Stimulated activated CD8-positive, alpha-beta memory T cell treated with anti-CD3 and anti-CD28 coated beads, Interleukin-4, amount 100 ng/mL, for 1 hour (primary cell): ENCODE results near the gene B9D1.

ENCODE experiments used
- DNase-seq, 2 donors: peaks; one replicate each; pipeline ENCODE4 v3.0.0-alpha.2; 2020; ENCODE audit warnings: low read depth in 2 of 2, low spot score in 1 of 2

Gene B9D1

DNA sequence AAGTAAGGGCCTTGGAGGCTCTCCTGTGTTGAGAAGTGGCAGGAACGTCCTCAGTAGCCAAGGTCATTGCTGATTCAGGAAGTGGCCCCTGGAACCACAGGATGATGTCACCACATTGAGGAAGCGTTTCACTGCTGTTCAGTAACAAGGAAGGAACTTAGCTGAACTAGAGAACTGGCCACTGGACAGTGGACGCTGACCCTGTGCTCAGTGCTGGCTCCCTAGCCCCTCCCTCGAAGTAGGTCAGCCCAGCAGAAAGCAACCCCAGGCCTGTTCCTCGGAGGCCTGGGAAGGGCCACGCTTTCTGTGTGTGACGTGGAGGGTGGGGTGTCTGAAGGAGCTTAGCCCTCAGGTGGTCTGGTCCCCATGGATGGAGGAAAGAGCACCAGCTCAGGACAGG is 58.3 kb downstream of the B9D1 start:
- DNase-seq: no peak

DNA sequence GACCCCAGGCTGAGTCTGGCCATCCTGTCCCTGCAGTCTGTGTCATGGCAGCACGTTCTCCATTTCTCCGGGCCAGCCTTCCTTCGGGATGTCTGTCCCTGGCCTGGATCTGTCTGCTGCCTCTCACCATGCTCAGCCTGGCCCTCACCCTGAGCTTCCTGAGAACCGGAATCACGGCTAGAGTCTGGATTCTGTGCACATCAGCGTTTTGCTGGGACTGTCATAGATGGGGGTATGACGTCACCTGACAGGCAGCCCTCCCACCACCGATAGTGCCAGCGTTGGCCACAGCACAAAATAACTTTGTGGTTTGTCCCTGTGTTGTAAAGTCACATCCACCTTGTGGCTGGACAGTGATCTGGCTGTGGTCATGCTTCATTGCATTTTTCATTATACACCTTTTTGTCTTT is 59.2 kb downstream of the B9D1 start:
- DNase-seq: no peak

- DNase-seq: no peak
These were observed 59.7 kb downstream of the B9D1 start for GRCh38 chr17:19302791-19303331.

DNA sequence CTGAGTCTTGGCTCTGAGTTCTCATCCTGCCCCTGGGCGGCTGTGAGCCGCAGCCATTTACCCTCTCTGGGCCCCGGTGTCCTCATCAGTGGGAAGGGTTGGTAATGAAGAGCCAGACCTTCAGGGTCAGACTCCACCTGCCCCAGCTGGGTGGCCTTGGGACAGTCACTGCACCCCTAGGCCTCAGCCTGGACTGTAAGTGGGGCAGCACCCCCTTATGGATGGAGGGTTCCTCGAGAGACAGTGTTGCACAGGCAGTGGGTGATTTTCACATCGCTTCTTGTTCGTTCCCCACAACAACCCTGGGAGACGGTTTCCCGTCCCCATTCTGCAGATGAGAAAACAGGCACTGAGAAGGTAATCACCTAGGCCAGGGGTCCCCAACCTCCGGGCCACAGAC is 60.5 kb downstream of the B9D1 start:
- DNase-seq: no peak

- no peak for DNase-seq
These were observed 61.1 kb downstream of the B9D1 start for GRCh38 chr17:19301274-19301951.

- no peak for DNase-seq
These were observed 62.7 kb downstream of the B9D1 start for GRCh38 chr17:19299866-19300265.

GRCh38 chr17:19299214-19299747 is 63.2 kb downstream of the B9D1 start:
- no peak for DNase-seq

DNA sequence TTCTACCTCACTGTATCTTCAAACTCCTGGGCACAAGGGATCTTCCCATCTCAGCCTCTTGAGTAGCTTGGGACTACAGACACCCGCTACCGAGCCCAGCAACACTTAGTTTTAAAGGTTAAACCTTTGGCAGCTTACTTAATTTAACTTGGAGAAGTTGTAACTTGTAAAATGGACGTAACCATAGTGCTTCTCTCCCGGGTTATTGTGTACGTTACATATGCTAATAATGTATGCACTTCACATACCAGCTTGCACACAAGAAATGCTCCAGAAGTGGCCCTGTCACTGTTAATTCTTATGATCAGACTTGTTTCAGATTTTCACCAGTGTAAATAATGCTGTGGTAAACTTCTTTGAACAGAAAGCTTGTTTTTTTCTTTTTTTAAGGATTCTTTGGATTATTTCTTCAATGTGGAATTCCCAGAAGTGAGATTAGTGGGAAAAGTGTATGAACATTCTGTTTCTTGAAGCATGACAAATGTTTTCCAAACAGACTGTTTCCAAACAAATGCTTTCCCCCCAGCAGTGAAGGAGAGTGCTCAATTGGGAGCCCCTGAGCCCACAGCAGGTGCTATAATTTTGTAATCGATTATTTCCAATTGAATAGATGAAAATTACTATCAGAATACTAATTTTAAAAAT is 63.8 kb downstream of the B9D1 start:
- DNase-seq: no peak

DNA sequence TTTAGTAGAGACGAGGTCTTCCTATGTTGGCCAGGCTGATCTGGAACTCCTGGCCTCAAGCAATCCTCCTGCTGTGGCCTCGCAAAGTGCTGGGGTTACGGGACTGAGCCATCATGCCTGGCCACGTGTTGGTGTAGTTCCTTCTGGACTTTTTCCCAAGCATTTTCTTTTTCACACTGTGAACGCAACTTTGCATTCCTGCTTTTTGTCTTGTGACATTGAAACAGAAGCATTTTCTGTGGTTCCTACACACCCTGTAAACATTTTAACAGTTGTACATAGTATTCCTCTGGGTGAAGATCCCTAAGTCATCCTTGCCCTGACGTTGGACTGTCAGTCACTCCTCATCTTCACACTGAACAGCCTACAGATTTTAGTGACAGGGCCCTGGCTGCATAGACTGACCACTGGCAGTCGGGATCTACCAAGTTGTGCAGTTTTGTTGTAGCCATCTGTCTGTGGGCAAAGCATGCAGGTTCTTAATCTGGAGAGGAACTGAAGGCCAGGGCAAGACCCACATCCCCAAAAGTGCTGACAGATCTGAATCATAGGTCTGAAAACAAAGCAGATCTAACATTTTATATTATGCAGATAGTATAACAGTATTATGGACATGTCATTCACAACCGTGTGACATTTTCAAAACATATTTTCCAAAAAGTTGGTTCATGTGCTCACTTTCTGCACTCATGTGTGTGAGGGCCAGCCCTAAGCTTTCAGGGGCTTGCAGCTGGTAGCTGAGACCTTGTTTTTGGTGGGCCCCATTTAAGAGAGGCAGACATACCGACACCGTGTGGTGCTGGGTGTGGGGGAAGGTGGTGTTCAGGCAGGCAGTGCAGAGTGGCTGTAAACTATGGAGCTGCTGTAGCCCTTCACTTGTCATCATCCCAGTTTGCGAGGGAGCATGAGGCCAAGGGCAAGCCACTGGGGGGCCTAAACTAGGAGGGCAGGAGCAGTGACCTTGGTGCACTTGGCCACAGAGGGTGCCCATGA is 65.4 kb downstream of the B9D1 start:
- no peak for DNase-seq

- DNase-seq: no peak
These were observed 66.9 kb downstream of the B9D1 start for GRCh38 chr17:19295473-19296135.

GRCh38 chr17:19294443-19294842 is 68.1 kb downstream of the B9D1 start:
- no peak for DNase-seq
